ENCODE data around the gene IL36G.

GRCh38 chr2:112979731-112980130 lies 1.9 kb downstream of the IL36G start:
- TF ChIP-seq CTCF (conservative IDR thresholded peaks at IDR 0.05): no peak
- TF ChIP-seq ZFX (IDR thresholded peaks at IDR 0.05): no peak

All from C4-2B (cell line).